BLaER1 treated with 17β-estradiol and CSF1 and Interleukin-3, amounts not matched to agents 10 nM and 100 nM (cell line): ENCODE results near the gene GRAMD2B.
"Not testable (repeated sequence)": the region's sequence is repeated elsewhere in the genome, so short reads cannot be mapped to it uniquely, and the experiment has no call there.

Source experiments
- H3K27ac ChIP-seq, 11 experiments: shearing (Covaris generic); formaldehyde crosslinking; 2 replicates each; pipeline ENCODE4 v1.8.1; 2022
- H3K27me3 ChIP-seq, 11 experiments: shearing (Covaris generic); formaldehyde crosslinking; 2 replicates each; pipeline ENCODE4 v1.8.1; 2022
- H3K36me3 ChIP-seq, 11 experiments: shearing (Covaris generic); formaldehyde crosslinking; 2 replicates each; pipeline ENCODE4 v1.8.1; 2022
- H3K4me1 ChIP-seq, 10 experiments: shearing (Covaris generic); formaldehyde crosslinking; 2 replicates each; pipeline ENCODE4 v1.8.1; 2022
- H3K4me2 ChIP-seq, 11 experiments: shearing (Covaris generic); formaldehyde crosslinking; 2 replicates each; pipeline ENCODE4 v1.8.1; 2022
- H3K4me3 ChIP-seq, 10 experiments: shearing (Covaris generic); formaldehyde crosslinking; 2 replicates each; pipeline ENCODE4 v1.8.1; 2022
- H3K9ac ChIP-seq, 11 experiments: shearing (Covaris generic); formaldehyde crosslinking; 2 replicates each; pipeline ENCODE4 v1.8.1; 2022
- H3K9me3 ChIP-seq, 11 experiments: shearing (Covaris generic); formaldehyde crosslinking; replicated peaks in 1 of 11; 2 replicates each; pipeline ENCODE4 v1.8.1; 2022
- H4K20me1 ChIP-seq, 11 experiments: shearing (Covaris generic); formaldehyde crosslinking; 2 replicates each; pipeline ENCODE4 v1.8.1; 2022
- Cebpa-rat ChIP-seq, 11 experiments: shearing (Covaris generic); IDR thresholded peaks; 2 replicates each; pipeline ENCODE4 v1.8.1; 2022

Gene GRAMD2B

GRCh38 chr5:126417178-126417577, 6.0 kb upstream of the GRAMD2B start:
- H3K27me3 ChIP-seq = no peaks in the 10 kb centered on the region
- no peak overlapping the region for H3K9ac ChIP-seq
- H3K4me3 ChIP-seq = no peak overlapping the region
- H3K4me2 ChIP-seq = no peak overlapping the region
- no peak overlapping the region for H3K27ac ChIP-seq
- H4K20me1 ChIP-seq = no peaks in the 10 kb centered on the region
- no peaks in the 10 kb centered on the region for H3K36me3 ChIP-seq
- H3K9me3 ChIP-seq = peaks cover 0 to 7% (median 0%) of the 10 kb centered on the region in 11 experiments; a peak in 2 of 22 replicates
- no peak for TF ChIP-seq Cebpa-rat (IDR thresholded peaks at IDR 0.05)
- H3K4me1 ChIP-seq = peaks cover 0 to 10% (median 2%) of the 10 kb centered on the region in 10 experiments; a peak in 5 of 20 replicates

DNA sequence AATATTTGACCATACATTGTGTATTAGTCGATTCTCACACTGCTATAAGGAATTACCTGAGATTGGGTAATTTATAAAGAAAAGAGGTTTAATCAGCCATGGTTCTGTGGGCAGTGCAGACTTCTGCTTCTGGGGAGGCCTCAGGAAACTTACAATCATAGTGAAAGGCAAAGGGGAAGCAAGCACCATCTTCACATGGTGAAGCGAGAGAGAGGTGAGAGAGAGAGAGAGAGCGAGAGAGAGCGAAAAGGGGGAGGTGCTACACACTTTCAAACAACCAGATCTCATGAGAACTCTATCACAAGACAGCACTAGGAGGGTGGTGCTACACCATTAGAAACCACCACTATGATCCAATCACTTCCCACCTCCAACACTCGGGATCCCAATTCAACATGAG, 4.1 kb upstream of the GRAMD2B start:
- peaks cover 3 to 16% (median 9%) of the 10 kb centered on the region in 11 experiments; a peak in 18 of 22 replicates for H3K9me3 ChIP-seq
- no peak overlapping the region for H3K9ac ChIP-seq

DNA sequence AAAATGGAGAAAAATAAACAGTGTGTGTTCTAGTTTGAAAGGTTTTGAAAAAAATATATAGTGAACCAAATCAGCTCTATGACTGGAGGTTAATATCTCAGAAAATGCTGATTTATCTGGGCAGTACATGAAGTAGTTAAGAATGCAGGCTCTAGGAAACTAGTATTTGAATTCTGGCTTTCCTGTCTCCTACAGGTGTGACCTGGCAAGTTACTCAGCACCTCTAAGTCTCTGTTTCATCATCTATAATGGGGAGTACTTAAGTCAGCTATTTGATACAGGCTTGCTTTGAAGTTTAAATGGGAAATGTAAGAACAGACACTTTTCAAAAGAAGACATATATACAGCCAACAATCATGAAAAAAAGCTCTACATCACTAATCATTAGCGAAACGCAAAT, 5.2 kb downstream of the GRAMD2B start:
- H3K36me3 ChIP-seq = no peaks in the 10 kb centered on the region
- no peaks in the 10 kb centered on the region for H3K4me1 ChIP-seq
- H3K27ac ChIP-seq = no peak overlapping the region
- H3K9me3 ChIP-seq = peaks cover under 1 to 3% (median 3%) of the 10 kb centered on the region in 11 experiments; a peak in 17 of 22 replicates
- no peak overlapping the region for H3K4me2 ChIP-seq
- TF ChIP-seq Cebpa-rat (IDR thresholded peaks at IDR 0.05) = no peak
- H4K20me1 ChIP-seq = no peaks in the 10 kb centered on the region
- no peak overlapping the region for H3K4me3 ChIP-seq
- H3K27me3 ChIP-seq = peaks cover 0 to 5% (median 2%) of the 10 kb centered on the region in 11 experiments; a peak in 10 of 22 replicates
- no peak overlapping the region for H3K9ac ChIP-seq

More for the DNA sequence above, 4.1 kb upstream of the GRAMD2B start:
- Histone ChIP-seq H3K36me3 (no peaks in the 10 kb centered on the region), H3K27me3 (peaks cover 0 to 10% (median 5%) of the 10 kb centered on the region in 11 experiments; a peak in 10 of 22 replicates), H3K4me1 (peaks cover 0 to 10% (median 2%) of the 10 kb centered on the region in 10 experiments; a peak in 5 of 20 replicates), H3K27ac (no peak overlapping the region), H4K20me1 (no peaks in the 10 kb centered on the region), H3K4me2 (no peak overlapping the region), H3K4me3 (no peak overlapping the region)
- no peak for TF ChIP-seq Cebpa-rat (IDR thresholded peaks at IDR 0.05)

DNA sequence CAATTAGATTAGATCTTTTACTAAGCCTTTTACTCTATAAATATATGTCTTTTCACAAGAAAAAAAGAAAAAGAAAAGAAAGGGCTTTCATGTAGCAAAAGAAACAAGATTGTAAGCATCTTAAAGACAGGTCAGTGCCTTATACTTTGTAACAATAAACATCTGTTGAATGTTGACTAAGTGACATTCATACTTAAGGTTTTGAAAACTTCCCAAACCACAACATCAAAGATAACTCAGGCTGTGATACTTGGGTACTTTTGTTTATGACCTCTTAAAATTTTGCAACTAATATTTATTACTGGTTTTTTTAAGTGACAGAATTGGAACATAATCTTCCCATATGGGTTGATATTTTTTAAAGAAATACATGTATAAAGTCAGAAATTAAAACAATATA, 7.4 kb downstream of the GRAMD2B start:
- Histone ChIP-seq H3K27me3 (no peaks in the 10 kb centered on the region), H3K9ac (no peak overlapping the region), H4K20me1 (no peaks in the 10 kb centered on the region), H3K27ac (no peak overlapping the region), H3K4me2 (no peak overlapping the region), H3K36me3 (no peaks in the 10 kb centered on the region), H3K4me3 (no peak overlapping the region), H3K9me3 (no peaks in the 10 kb centered on the region), H3K4me1 (no peaks in the 10 kb centered on the region)
- TF ChIP-seq Cebpa-rat (IDR thresholded peaks at IDR 0.05) = no peak

DNA sequence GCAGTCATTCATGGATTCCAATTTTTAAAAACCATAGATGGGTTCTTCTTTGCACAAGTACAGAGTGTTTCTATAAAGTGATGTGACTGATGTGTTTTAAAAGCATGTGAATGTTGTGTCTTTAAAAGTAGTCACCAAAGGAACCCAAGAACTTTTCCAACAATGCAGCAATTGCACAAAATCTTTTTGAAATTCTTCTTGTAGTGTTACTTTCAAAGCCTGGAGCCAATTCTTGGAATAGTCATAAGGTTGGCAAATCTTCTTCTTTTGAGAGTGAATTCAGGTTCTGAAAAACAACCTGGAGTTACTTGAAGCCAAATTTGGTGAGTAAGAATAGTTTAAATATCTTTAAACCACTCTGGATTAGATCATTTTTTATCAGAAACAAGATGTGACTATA, 10.5 kb downstream of the GRAMD2B start:
- no peak for TF ChIP-seq Cebpa-rat (IDR thresholded peaks at IDR 0.05)
- no peak overlapping the region for H3K27ac ChIP-seq
- H3K9me3 ChIP-seq = no peaks in the 10 kb centered on the region

GRCh38 chr5:126435261-126435660, 12.1 kb downstream of the GRAMD2B start:
- no peak for TF ChIP-seq Cebpa-rat (IDR thresholded peaks at IDR 0.05)

More for the DNA sequence above, 10.5 kb downstream of the GRAMD2B start:
- Histone ChIP-seq H3K4me3 (no peak overlapping the region), H3K4me1 (no peaks in the 10 kb centered on the region), H4K20me1 (no peaks in the 10 kb centered on the region), H3K4me2 (no peak overlapping the region), H3K27me3 (no peaks in the 10 kb centered on the region), H3K36me3 (no peaks in the 10 kb centered on the region), H3K9ac (no peak overlapping the region)

GRCh38 chr5:126435714-126436113, 12.5 kb downstream of the GRAMD2B start:
- TF ChIP-seq Cebpa-rat (IDR thresholded peaks at IDR 0.05) = no peak
- H3K27ac ChIP-seq = no peak overlapping the region

More at GRCh38 chr5:126435261-126435660, 12.1 kb downstream of the GRAMD2B start:
- no peak overlapping the region for H3K4me3 ChIP-seq
- H3K4me2 ChIP-seq = no peak overlapping the region
- no peaks in the 10 kb centered on the region for H4K20me1 ChIP-seq
- peaks cover 0 to 4% (median 0%) of the 10 kb centered on the region in 11 experiments; a peak in 1 of 22 replicates for H3K9me3 ChIP-seq
- H3K36me3 ChIP-seq = no peaks in the 10 kb centered on the region
- no peak overlapping the region for H3K9ac ChIP-seq
- H3K27me3 ChIP-seq = no peaks in the 10 kb centered on the region
- no peak overlapping the region for H3K27ac ChIP-seq
- no peaks in the 10 kb centered on the region for H3K4me1 ChIP-seq

GRCh38 chr5:126437721-126438120, 14.5 kb downstream of the GRAMD2B start:
- no peaks in the 10 kb centered on the region for H3K4me1 ChIP-seq
- no peaks in the 10 kb centered on the region for H3K27me3 ChIP-seq
- TF ChIP-seq Cebpa-rat (IDR thresholded peaks at IDR 0.05) = no peak
- no peak overlapping the region for H3K27ac ChIP-seq
- H3K4me3 ChIP-seq = no peak overlapping the region
- no peak overlapping the region for H3K4me2 ChIP-seq
- no peaks in the 10 kb centered on the region for H4K20me1 ChIP-seq
- H3K36me3 ChIP-seq = no peaks in the 10 kb centered on the region
- no peak overlapping the region for H3K9ac ChIP-seq
- H3K9me3 ChIP-seq = peaks cover 0 to 4% (median 0%) of the 10 kb centered on the region in 11 experiments; a peak in 1 of 22 replicates

More at GRCh38 chr5:126435714-126436113, 12.5 kb downstream of the GRAMD2B start:
- Histone ChIP-seq H3K36me3 (no peaks in the 10 kb centered on the region), H3K27me3 (no peaks in the 10 kb centered on the region), H3K4me2 (no peak overlapping the region), H3K4me1 (no peaks in the 10 kb centered on the region), H3K9ac (no peak overlapping the region), H3K4me3 (no peak overlapping the region), H4K20me1 (no peaks in the 10 kb centered on the region), H3K9me3 (peaks cover 0 to 4% (median 0%) of the 10 kb centered on the region in 11 experiments; a peak in 1 of 22 replicates)

- H3K4me2 ChIP-seq = no peak overlapping the region
- no peak overlapping the region for H3K9ac ChIP-seq
- no peaks in the 10 kb centered on the region for H3K36me3 ChIP-seq
- no peak overlapping the region for H3K27ac ChIP-seq
- no peak for TF ChIP-seq Cebpa-rat (IDR thresholded peaks at IDR 0.05)
- H3K9me3 ChIP-seq = peaks cover 0 to 4% (median 0%) of the 10 kb centered on the region in 11 experiments; a peak in 1 of 22 replicates
- no peak overlapping the region for H3K4me3 ChIP-seq
- no peaks in the 10 kb centered on the region for H4K20me1 ChIP-seq
- no peaks in the 10 kb centered on the region for H3K4me1 ChIP-seq
- no peaks in the 10 kb centered on the region for H3K27me3 ChIP-seq
Measured at GRCh38 chr5:126438267-126438666, 15.1 kb downstream of the GRAMD2B start.

DNA sequence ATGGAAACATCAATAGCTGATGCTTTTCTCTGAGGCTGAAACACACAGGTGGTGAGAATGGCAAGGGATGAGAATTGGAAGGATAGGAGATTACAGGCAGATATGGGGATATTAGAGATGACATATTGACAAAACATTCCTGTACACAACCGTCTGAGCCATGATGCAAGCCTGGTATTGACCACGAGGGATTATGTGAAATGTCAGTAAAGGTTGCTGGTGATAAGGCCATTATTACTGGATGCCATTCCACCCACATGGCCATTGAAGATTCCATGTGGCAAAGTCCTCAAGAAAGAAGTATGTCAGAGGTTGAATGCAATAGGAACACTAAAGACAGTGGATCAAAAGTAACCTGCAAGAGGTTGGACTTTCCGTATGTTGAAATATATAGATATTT, 15.7 kb downstream of the GRAMD2B start:
- H3K36me3 ChIP-seq = no peaks in the 10 kb centered on the region
- TF ChIP-seq Cebpa-rat (IDR thresholded peaks at IDR 0.05) = no peak

DNA sequence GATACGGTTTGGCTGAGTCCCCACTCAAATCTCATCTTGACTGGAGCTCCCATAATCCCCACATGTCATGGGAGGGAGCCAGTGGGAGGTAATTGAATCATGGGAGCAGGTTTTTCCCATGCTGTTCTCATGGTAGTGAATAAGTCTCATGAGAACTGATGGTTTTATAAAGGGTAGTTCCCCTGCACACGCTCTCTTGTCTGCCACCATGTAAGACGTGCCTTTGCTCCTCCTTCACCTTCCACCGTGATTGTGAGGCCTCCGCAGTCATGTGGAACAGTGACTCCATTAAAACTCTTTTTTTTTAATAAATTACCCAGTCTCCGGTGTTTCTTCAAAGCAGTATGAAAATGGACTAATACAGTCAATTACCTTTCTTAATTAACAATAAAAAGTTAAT, 16.5 kb downstream of the GRAMD2B start:
- H3K4me3 ChIP-seq, H3K36me3 ChIP-seq, H4K20me1 ChIP-seq, H3K9ac ChIP-seq, H3K9me3 ChIP-seq, H3K27me3 ChIP-seq, H3K4me1 ChIP-seq, H3K27ac ChIP-seq, H3K4me2 ChIP-seq: not testable (repeated sequence)

More for the DNA sequence above, 15.7 kb downstream of the GRAMD2B start:
- Histone ChIP-seq H3K4me1 (no peaks in the 10 kb centered on the region), H3K4me2 (no peak overlapping the region), H4K20me1 (no peaks in the 10 kb centered on the region), H3K9me3 (peaks cover 0 to 4% (median 0%) of the 10 kb centered on the region in 11 experiments; a peak in 1 of 22 replicates), H3K4me3 (no peak overlapping the region), H3K27ac (no peak overlapping the region), H3K9ac (no peak overlapping the region), H3K27me3 (no peaks in the 10 kb centered on the region)
